ENCODE measurements around the gene GGCT.

- TF ChIP-seq POLR2A (IDR thresholded peaks at IDR 0.05), result no peak
- no peak for TF ChIP-seq CTCF (IDR thresholded peaks at IDR 0.05)
- TF ChIP-seq POLR2AphosphoS5 (IDR thresholded peaks at IDR 0.05), result no peak
Observed at GRCh38 chr7:30460246-30460633, 44.4 kb downstream of the GGCT start.

Data from stomach (tissue), 4 donors.